ENCODE data around the gene STXBP1. TPM values are rescaled to one million over a fixed set of nuclear protein-coding genes. Genes with fewer than 3 reads are reported as not detected.

STXBP1 gene
- total RNA-seq, 1 donor from 2014 or later, result 92.1 TPM

- peaks cover 66% of the 10 kb centered on the region for H3K36me3 ChIP-seq
- DNase-seq, result peak; percentile 89
- peaks cover 12% of the 10 kb centered on the region for H3K4me1 ChIP-seq
- H3K27me3 ChIP-seq, result no peaks in the 10 kb centered on the region
- no peak overlapping the region for H3K27ac ChIP-seq
- ATAC-seq, result peak; percentile 82
- peak overlapping the region; percentile 26 for H3K4me3 ChIP-seq
- TF ChIP-seq, protein P1, sequence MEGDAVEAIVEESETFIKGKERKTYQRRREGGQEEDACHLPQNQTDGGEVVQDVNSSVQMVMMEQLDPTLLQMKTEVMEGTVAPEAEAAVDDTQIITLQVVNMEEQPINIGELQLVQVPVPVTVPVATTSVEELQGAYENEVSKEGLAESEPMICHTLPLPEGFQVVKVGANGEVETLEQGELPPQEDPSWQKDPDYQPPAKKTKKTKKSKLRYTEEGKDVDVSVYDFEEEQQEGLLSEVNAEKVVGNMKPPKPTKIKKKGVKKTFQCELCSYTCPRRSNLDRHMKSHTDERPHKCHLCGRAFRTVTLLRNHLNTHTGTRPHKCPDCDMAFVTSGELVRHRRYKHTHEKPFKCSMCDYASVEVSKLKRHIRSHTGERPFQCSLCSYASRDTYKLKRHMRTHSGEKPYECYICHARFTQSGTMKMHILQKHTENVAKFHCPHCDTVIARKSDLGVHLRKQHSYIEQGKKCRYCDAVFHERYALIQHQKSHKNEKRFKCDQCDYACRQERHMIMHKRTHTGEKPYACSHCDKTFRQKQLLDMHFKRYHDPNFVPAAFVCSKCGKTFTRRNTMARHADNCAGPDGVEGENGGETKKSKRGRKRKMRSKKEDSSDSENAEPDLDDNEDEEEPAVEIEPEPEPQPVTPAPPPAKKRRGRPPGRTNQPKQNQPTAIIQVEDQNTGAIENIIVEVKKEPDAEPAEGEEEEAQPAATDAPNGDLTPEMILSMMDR (IDR thresholded peaks at IDR 0.05), result no peak
- intact Hi-C loops (cut with DNase I), result no loop called here
- no peaks in the 10 kb centered on the region for H3K9me3 ChIP-seq
Observed at GRCh38 chr9:127741831-127742434, 129.9 kb downstream of the STXBP1 start.

Other genes with a start within 250 kb of the STXBP1 start
- 21.8 TPM for gene SLC2A8, start 215.1 kb upstream of the STXBP1 start, total RNA-seq
- gene ZNF79, start 187.9 kb upstream of the STXBP1 start, total RNA-seq, result 8.3 TPM
- gene RPL12, start 160.9 kb upstream of the STXBP1 start, total RNA-seq, result 1,020 TPM
- gene LRSAM1, start 160.8 kb upstream of the STXBP1 start, total RNA-seq, result 18.8 TPM
- 0.29 TPM for gene CFAP157, start 94.7 kb downstream of the STXBP1 start, total RNA-seq
- gene PTRH1, start 103.4 kb downstream of the STXBP1 start, total RNA-seq, result 8.0 TPM
- 0.41 TPM for gene TTC16, start 103.8 kb downstream of the STXBP1 start, total RNA-seq
- 17.3 TPM for gene TOR2A, start 123.0 kb downstream of the STXBP1 start, total RNA-seq
- gene SH2D3C, start 166.4 kb downstream of the STXBP1 start, total RNA-seq, result 85.3 TPM
- 99.1 TPM for gene CDK9, start 173.8 kb downstream of the STXBP1 start, total RNA-seq
- 68.9 TPM for gene FPGS, start 190.6 kb downstream of the STXBP1 start, total RNA-seq
- gene ENG, start 242.4 kb downstream of the STXBP1 start, total RNA-seq, result 322 TPM

Measured in upper lobe of right lung (tissue), 1 donor.